BJ (cell line): ENCODE results near the gene MTSS2. TPM values are rescaled to one million over a fixed set of nuclear protein-coding genes. Genes with fewer than 3 reads are reported as not detected.

ENCODE experiments used
- CTCF ChIA-PET: fragments of 350-600 bp; formaldehyde crosslinking; extraction: SDS; loops from one replicate; lab custom pipeline; 2021; ENCODE audit warnings: antibody characterized with exemption, inconsistent platforms; lab: Yijun Ruan, JAX
- POLR2A ChIA-PET: fragments of 300-600 bp; sonication (Branson Sonifier 250); formaldehyde crosslinking; extraction: SDS; loops from one replicate; lab custom pipeline; 2021; ENCODE audit warnings: antibody characterized with exemption; lab: Charles Lee
- DNase-seq: peaks from one replicate; pipeline ENCODE4 v3.0.0-alpha.2; 2011; ENCODE audit warnings: low read depth
- H3K27me3 ChIP-seq: 2 replicates; pipeline ENCODE4 v1.6.0; 2011; ENCODE audit warnings: low read length; ENCODE audit not compliant: control insufficient read depth, insufficient read depth
- H3K36me3 ChIP-seq: 2 replicates; pipeline ENCODE4 v1.5.1; 2011; ENCODE audit warnings: low read length; ENCODE audit not compliant: control insufficient read depth, insufficient read depth
- H3K4me3 ChIP-seq: 2 replicates; pipeline ENCODE4 v1.5.1; 2011; ENCODE audit warnings: low read depth, mild to moderate bottlenecking, control low read depth, low read length
- CTCF ChIP-seq: IDR thresholded peaks from 2 replicates; pipeline ENCODE4 v1.5.1; 2011; ENCODE audit warnings: low read depth, mild to moderate bottlenecking, control low read depth, inconsistent platforms, low read length, moderate library complexity; ENCODE audit not compliant: insufficient read depth
- polyA plus RNA-seq: library from polyadenylated mRNA; depleted of rRNA; stranded (reverse); fragments of >200 nt; gene quantifications from 2 replicates; pipeline ENCODE4 v1.2.3, GENCODE V29; 2011

The MTSS2 gene
- polyA plus RNA-seq, 1 experiment = 170 TPM

- H3K36me3 ChIP-seq = peaks cover 51% of the 10 kb centered on the region
- POLR2A ChIA-PET = interaction anchor here (0.7 kb wide), 1 partner anchor 88 kb away, joined by 11 read pairs; no protein-coding TSS in a partner anchor
- DNase-seq = no peak
- CTCF ChIA-PET = interaction anchor here (1.2 to 11.1 kb wide), 7 partner anchors 53 to 97 kb away, joined by 3 to 117 read pairs (median 5); no protein-coding TSS in a partner anchor
- H3K4me3 ChIP-seq = peak overlapping the region; percentile 92
- no peaks in the 10 kb centered on the region for H3K27me3 ChIP-seq
- no peak for TF ChIP-seq CTCF
These were observed 4.2 kb downstream of the MTSS2 start for GRCh38 chr16:70681382-70682238.

- peaks cover 59% of the 10 kb centered on the region for H3K36me3 ChIP-seq
- H3K4me3 ChIP-seq = no peak overlapping the region
- ChIA-PET POLR2A (interaction anchor here (0.7 kb wide), 1 partner anchor 89 kb away, joined by 11 read pairs; no protein-coding TSS in a partner anchor), CTCF (interaction anchor here (0.8 to 11.1 kb wide), 9 partner anchors 20 to 98 kb away, joined by 3 to 117 read pairs (median 5); no protein-coding TSS in a partner anchor)
- no peak for TF ChIP-seq CTCF
- no peaks in the 10 kb centered on the region for H3K27me3 ChIP-seq
- DNase-seq = no peak
These were observed 5.1 kb downstream of the MTSS2 start for GRCh38 chr16:70680495-70681381.

- ChIA-PET CTCF (interaction anchor here (0.6 to 11.1 kb wide), 12 partner anchors 12 to 98 kb away, joined by 3 to 117 read pairs (median 4); no protein-coding TSS in a partner anchor), POLR2A (no interaction called here)
- Histone ChIP-seq H3K27me3 (no peaks in the 10 kb centered on the region), H3K36me3 (peaks cover 65% of the 10 kb centered on the region), H3K4me3 (no peak overlapping the region)
- DNase-seq = no peak
- 0 out of 2 replicates have a peak, but pooled peaks have one; percentile 18 for TF ChIP-seq CTCF
These were observed 6.0 kb downstream of the MTSS2 start for GRCh38 chr16:70679671-70680494.

- no peak for TF ChIP-seq CTCF
- Histone ChIP-seq H3K27me3 (no peaks in the 10 kb centered on the region), H3K36me3 (peaks cover 73% of the 10 kb centered on the region), H3K4me3 (no peak overlapping the region)
- ChIA-PET POLR2A (no interaction called here), CTCF (interaction anchor here (0.6 to 11.1 kb wide), 10 partner anchors 11 to 97 kb away, joined by 3 to 117 read pairs (median 6); no protein-coding TSS in a partner anchor)
- DNase-seq = no peak
These were observed 6.8 kb downstream of the MTSS2 start for GRCh38 chr16:70678898-70679670.
